Measurements from ENCODE around the gene GPR35. TPM values are rescaled to one million over a fixed set of nuclear protein-coding genes. Genes with fewer than 3 reads are reported as not detected.

GPR35 gene
- total RNA-seq, 1 experiment from 2014 or later: 21.3 TPM

DNA sequence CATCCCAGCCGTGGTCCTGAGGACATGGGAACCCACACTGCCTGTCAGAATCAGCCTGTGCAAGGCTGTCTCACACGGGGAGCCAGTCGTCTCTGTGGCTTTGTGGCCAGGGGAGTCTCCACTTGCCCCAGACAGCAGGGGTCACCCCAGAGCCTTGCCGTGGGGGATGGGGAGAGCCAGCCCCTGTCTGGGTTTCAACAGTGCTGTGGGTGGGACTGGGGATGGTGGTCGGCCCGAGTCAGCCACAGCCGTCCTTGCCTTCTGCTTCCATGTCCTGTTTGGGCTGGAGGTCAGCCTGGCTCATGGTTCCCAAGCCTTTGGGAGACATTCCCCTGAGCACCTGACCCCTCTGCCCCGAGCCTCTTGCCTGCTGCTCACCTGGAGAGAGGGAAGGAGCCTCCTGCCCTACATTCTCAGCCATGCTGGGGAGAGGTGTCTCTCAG is 19.6 kb downstream of the GPR35 start:
- Mint-ChIP-seq H3K27me3 (ENCODE audit: insufficient read depth, unreplicated experiment) (peaks cover 9% of the 10 kb centered on the region), H3K9me3 (ENCODE audit: unreplicated experiment) (no peaks in the 10 kb centered on the region), H3K27ac (ENCODE audit: unreplicated experiment) (no peak overlapping the region), H3K4me3 (ENCODE audit: unreplicated experiment) (no peak overlapping the region), H3K4me1 (ENCODE audit: low read depth, unreplicated experiment) (no peaks in the 10 kb centered on the region), H3K36me3 (ENCODE audit: insufficient read depth, unreplicated experiment) (no peaks in the 10 kb centered on the region)
- ChIA-PET POLR2A (no interaction called here), CTCF (no interaction called here)
- Histone ChIP-seq H3K36me3 (ENCODE audit: control insufficient read depth, insufficient read depth, low read length) (no peaks in the 10 kb centered on the region), H3K27me3 (replicated peaks; ENCODE audit: control insufficient read depth, insufficient read depth, low read length) (no peaks in the 10 kb centered on the region), H3K9me3 (no peaks in the 10 kb centered on the region), H3K4me3 (ENCODE audit: low read depth, low read length) (no peak overlapping the region), H3K4me1 (no peaks in the 10 kb centered on the region)
- TF ChIP-seq, protein P1, sequence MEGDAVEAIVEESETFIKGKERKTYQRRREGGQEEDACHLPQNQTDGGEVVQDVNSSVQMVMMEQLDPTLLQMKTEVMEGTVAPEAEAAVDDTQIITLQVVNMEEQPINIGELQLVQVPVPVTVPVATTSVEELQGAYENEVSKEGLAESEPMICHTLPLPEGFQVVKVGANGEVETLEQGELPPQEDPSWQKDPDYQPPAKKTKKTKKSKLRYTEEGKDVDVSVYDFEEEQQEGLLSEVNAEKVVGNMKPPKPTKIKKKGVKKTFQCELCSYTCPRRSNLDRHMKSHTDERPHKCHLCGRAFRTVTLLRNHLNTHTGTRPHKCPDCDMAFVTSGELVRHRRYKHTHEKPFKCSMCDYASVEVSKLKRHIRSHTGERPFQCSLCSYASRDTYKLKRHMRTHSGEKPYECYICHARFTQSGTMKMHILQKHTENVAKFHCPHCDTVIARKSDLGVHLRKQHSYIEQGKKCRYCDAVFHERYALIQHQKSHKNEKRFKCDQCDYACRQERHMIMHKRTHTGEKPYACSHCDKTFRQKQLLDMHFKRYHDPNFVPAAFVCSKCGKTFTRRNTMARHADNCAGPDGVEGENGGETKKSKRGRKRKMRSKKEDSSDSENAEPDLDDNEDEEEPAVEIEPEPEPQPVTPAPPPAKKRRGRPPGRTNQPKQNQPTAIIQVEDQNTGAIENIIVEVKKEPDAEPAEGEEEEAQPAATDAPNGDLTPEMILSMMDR (IDR thresholded peaks at IDR 0.05; ENCODE audit: insufficient read depth in 1 of 2, low read depth in 1 of 2, low read length in 1 of 2, severe bottlenecking in 1 of 2, unreplicated experiment in 1 of 2): no peak
- no peak for DNase-seq
- intact Hi-C loops (cut with micrococcal nuclease; ENCODE audit: unreplicated experiment): loop anchor here (10.0 kb wide), 1 partner anchor 60 kb away; no protein-coding TSS in a partner anchor
- BruUV-seq (replicated peaks): no TSS peak

DNA sequence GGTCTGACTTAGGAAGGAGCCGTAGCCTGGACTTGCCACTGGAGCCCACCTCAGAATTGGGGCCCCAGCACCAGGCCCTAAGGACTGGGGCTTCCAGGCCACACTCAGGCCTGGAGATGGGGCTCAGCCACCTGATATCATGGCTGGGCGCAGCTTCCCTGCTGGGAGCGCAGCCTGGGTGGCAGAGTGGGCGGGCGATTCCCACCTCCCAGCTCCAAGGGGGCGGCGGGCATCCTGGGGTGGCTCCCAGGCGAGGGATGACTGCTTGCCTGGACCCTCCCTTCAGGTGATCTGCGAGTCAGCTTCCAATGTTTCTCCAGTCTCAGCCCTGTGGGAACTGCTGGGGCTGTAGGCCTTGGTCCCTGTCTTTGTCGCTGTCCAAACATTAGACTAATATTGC is 20.1 kb downstream of the GPR35 start:
- TF ChIP-seq, protein P1 (IDR thresholded peaks at IDR 0.05; ENCODE audit: insufficient read depth in 1 of 2, low read depth in 1 of 2, low read length in 1 of 2, severe bottlenecking in 1 of 2, unreplicated experiment in 1 of 2): no peak
- POLR2A ChIA-PET: no interaction called here
- Mint-ChIP-seq H3K27ac (ENCODE audit: unreplicated experiment) (no peak overlapping the region), H3K4me3 (ENCODE audit: unreplicated experiment) (no peak overlapping the region), H3K4me1 (ENCODE audit: low read depth, unreplicated experiment) (no peaks in the 10 kb centered on the region), H3K36me3 (ENCODE audit: insufficient read depth, unreplicated experiment) (no peaks in the 10 kb centered on the region), H3K27me3 (ENCODE audit: insufficient read depth, unreplicated experiment) (peaks cover 9% of the 10 kb centered on the region), H3K9me3 (ENCODE audit: unreplicated experiment) (no peaks in the 10 kb centered on the region)
- Histone ChIP-seq H3K36me3 (ENCODE audit: control insufficient read depth, insufficient read depth, low read length) (no peaks in the 10 kb centered on the region), H3K4me1 (no peaks in the 10 kb centered on the region), H3K27me3 (replicated peaks; ENCODE audit: control insufficient read depth, insufficient read depth, low read length) (no peaks in the 10 kb centered on the region), H3K9me3 (no peaks in the 10 kb centered on the region), H3K4me3 (ENCODE audit: low read depth, low read length) (no peak overlapping the region)
- intact Hi-C loops (cut with micrococcal nuclease; ENCODE audit: unreplicated experiment): loop anchor here (10.0 kb wide), 1 partner anchor 59 kb away; no protein-coding TSS in a partner anchor
- CTCF ChIA-PET: no interaction called here
- DNase-seq: no peak
- BruUV-seq (replicated peaks): no TSS peak

GRCh38 chr2:240645801-240646175 is 20.5 kb downstream of the GPR35 start:
- POLR2A ChIA-PET: no interaction called here
- no peaks in the 10 kb centered on the region for H3K36me3 ChIP-seq (ENCODE audit: control insufficient read depth, insufficient read depth, low read length)
- BruUV-seq (replicated peaks): no TSS peak
- CTCF ChIA-PET: no interaction called here
- TF ChIP-seq, protein P1 (IDR thresholded peaks at IDR 0.05; ENCODE audit: insufficient read depth in 1 of 2, low read depth in 1 of 2, low read length in 1 of 2, severe bottlenecking in 1 of 2, unreplicated experiment in 1 of 2): no peak
- DNase-seq: no peak
- H3K27me3 ChIP-seq (replicated peaks; ENCODE audit: control insufficient read depth, insufficient read depth, low read length): no peaks in the 10 kb centered on the region
- Mint-ChIP-seq H3K4me3 (ENCODE audit: unreplicated experiment) (no peak overlapping the region), H3K27ac (ENCODE audit: unreplicated experiment) (no peak overlapping the region), H3K9me3 (ENCODE audit: unreplicated experiment) (no peaks in the 10 kb centered on the region), H3K36me3 (ENCODE audit: insufficient read depth, unreplicated experiment) (no peaks in the 10 kb centered on the region), H3K27me3 (ENCODE audit: insufficient read depth, unreplicated experiment) (peaks cover 9% of the 10 kb centered on the region), H3K4me1 (ENCODE audit: low read depth, unreplicated experiment) (no peaks in the 10 kb centered on the region)
- intact Hi-C loops (cut with micrococcal nuclease; ENCODE audit: unreplicated experiment): loop anchor here (10.0 kb wide), 1 partner anchor 59 kb away; no protein-coding TSS in a partner anchor
- no peaks in the 10 kb centered on the region for H3K9me3 ChIP-seq
- H3K4me3 ChIP-seq (ENCODE audit: low read depth, low read length): no peak overlapping the region
- H3K4me1 ChIP-seq: no peaks in the 10 kb centered on the region

Measured in Caco-2 (cell line).